Smooth muscle cell (in vitro differentiated cells): ENCODE data around the gene IL17REL. TPM values are rescaled to one million over a fixed set of nuclear protein-coding genes. Genes with fewer than 3 reads are reported as not detected.

ENCODE experiments used
- DNase-seq: peaks from one replicate; lab custom pipeline; 2025; ENCODE audit not compliant: unreplicated experiment; lab: John Stamatoyannopoulos, UW
- H2AFZ ChIP-seq: fragments of 200-600 bp; sonication (generic); 2 replicates; pipeline ENCODE4 v1.6.0; 2016; ENCODE audit warnings: antibody characterized with exemption, low read depth, mild to moderate bottlenecking
- H3F3A ChIP-seq: fragments of 200-600 bp; sonication (generic); 2 replicates; pipeline ENCODE4 v1.6.0; 2017; ENCODE audit warnings: antibody characterized with exemption, low read depth
- H3K27ac ChIP-seq: fragments of 200-600 bp; sonication (generic); 2 replicates; pipeline ENCODE4 v1.5.1; 2016; ENCODE audit warnings: low read depth, mild to moderate bottlenecking
- H3K27me3 ChIP-seq: fragments of 200-600 bp; sonication (generic); 2 replicates; pipeline ENCODE4 v1.6.1; 2016; ENCODE audit warnings: low read depth, mild to moderate bottlenecking
- H3K36me3 ChIP-seq: fragments of 200-600 bp; sonication (generic); 2 replicates; pipeline ENCODE4 v1.5.1; 2016; ENCODE audit warnings: low read depth
- H3K4me1 ChIP-seq: fragments of 200-600 bp; sonication (generic); 2 replicates; pipeline ENCODE4 v1.5.1; 2016; ENCODE audit warnings: low read depth
- H3K4me2 ChIP-seq: fragments of 200-600 bp; sonication (generic); 2 replicates; pipeline ENCODE4 v1.6.0; 2016; ENCODE audit warnings: mild to moderate bottlenecking
- H3K4me3 ChIP-seq: fragments of 200-600 bp; sonication (generic); 2 replicates; pipeline ENCODE4 v1.5.1; 2016; ENCODE audit warnings: mild to moderate bottlenecking
- H3K79me2 ChIP-seq: fragments of 200-600 bp; sonication (generic); 2 replicates; pipeline ENCODE4 v1.6.0; 2016; ENCODE audit warnings: low read depth, mild to moderate bottlenecking
- H3K9ac ChIP-seq: fragments of 200-600 bp; sonication (generic); 2 replicates; pipeline ENCODE4 v1.6.0; 2016; ENCODE audit warnings: low read depth
- H3K9me3 ChIP-seq: fragments of 200-600 bp; sonication (generic); replicated peaks from 2 replicates; pipeline ENCODE4 v1.5.1; 2016; ENCODE audit warnings: low read depth
- H4K20me1 ChIP-seq: fragments of 200-600 bp; sonication (generic); 2 replicates; pipeline ENCODE4 v1.6.0; 2016; ENCODE audit warnings: low read depth
- CTCF ChIP-seq: fragments of 200-600 bp; sonication (generic); IDR thresholded peaks from 2 replicates; pipeline ENCODE4 v1.5.1; 2017; ENCODE audit warnings: borderline replicate concordance, mild to moderate bottlenecking, antibody characterized with exemption; ENCODE audit not compliant: insufficient read depth, poor library complexity, severe bottlenecking
- WGBS: methylation state at CpG from one replicate; pipeline ENCODE4 v1.1.7; 2016; ENCODE audit warnings: low lambda C conversion rate; 5-methylcytosine and 5-hydroxymethylcytosine counted together
- polyA plus RNA-seq: library from polyadenylated mRNA; unstranded; fragments of >200 nt; fragmentation: Nextera tagmentation; extraction: Ambion mirVana; gene quantifications from 2 replicates; pipeline ENCODE4 v1.2.1, GENCODE V29; 2016
- total RNA-seq: library from RNA; depleted of rRNA; stranded (reverse); fragments of >200 nt; gene quantifications from 2 replicates; pipeline ENCODE4 v1.2.3, GENCODE V29; 2014

IL17REL gene
- total and polyA plus RNA-seq, 2 experiments from 2014 or later, result 0.04 TPM; not detected in 1

DNA sequence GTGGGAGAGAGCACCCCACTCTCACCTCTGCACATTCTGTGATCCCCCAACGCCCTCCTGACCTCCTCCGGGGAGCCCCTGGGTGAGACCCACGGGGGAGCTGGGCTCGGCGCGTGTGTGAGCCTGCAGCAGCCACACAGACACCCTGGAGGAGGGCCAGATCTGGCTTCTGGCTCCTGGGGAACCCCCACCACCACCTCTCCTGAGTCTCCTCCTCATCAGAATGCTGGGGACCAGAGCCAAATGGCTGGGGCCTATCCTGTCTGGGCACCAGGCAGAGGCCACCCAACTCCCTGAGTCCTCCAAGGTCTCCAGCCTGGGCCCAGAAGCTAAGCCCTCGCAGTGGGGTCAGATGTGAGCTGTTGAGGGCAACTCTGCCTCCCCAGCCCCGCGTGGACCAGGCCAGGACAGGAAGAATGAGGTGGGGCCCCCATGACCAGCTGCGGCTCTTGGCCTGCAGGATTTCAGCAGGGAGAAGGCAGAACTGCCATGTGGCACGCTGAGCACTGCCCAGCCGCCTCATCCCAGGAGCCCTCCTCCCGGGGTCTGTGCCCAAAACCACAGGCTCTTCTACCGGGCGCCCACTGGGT lies 57.5 kb downstream of the IL17REL start:
- DNase-seq, result no peak
- H3K79me2 ChIP-seq, result no peaks in the 10 kb centered on the region

GRCh38 chr22:49954354-49954753 lies 58.2 kb downstream of the IL17REL start:
- Histone ChIP-seq H3F3A (no peaks in the 10 kb centered on the region), H2AFZ (no peak overlapping the region), H4K20me1 (no peaks in the 10 kb centered on the region), H3K27ac (no peak overlapping the region), H3K36me3 (no peaks in the 10 kb centered on the region), H3K9me3 (no peaks in the 10 kb centered on the region), H3K9ac (no peak overlapping the region), H3K4me3 (no peak overlapping the region), H3K4me2 (no peak overlapping the region), H3K79me2 (no peaks in the 10 kb centered on the region), H3K27me3 (no peaks in the 10 kb centered on the region), H3K4me1 (peaks cover 6% of the 10 kb centered on the region)
- DNase-seq, result no peak
- TF ChIP-seq CTCF, result no peak
- 82% methylated on average over 8 of the region's 8 CpGs for WGBS

More for the DNA sequence above, 57.5 kb downstream of the IL17REL start:
- WGBS, result 84% methylated on average over 15 of the region's 15 CpGs
- no peak for TF ChIP-seq CTCF
- Histone ChIP-seq H3K4me1 (peaks cover 6% of the 10 kb centered on the region), H3K9me3 (no peaks in the 10 kb centered on the region), H3K27ac (no peak overlapping the region), H3K4me3 (no peak overlapping the region), H2AFZ (no peak overlapping the region), H3K36me3 (no peaks in the 10 kb centered on the region), H3F3A (no peaks in the 10 kb centered on the region), H3K27me3 (no peaks in the 10 kb centered on the region), H3K9ac (no peak overlapping the region), H3K4me2 (no peak overlapping the region), H4K20me1 (no peaks in the 10 kb centered on the region)

GRCh38 chr22:49953680-49954344 lies 58.8 kb downstream of the IL17REL start:
- H3K27ac ChIP-seq, result no peak overlapping the region
- no peak overlapping the region for H2AFZ ChIP-seq

More at GRCh38 chr22:49953680-49954344, 58.8 kb downstream of the IL17REL start:
- H4K20me1 ChIP-seq, result no peaks in the 10 kb centered on the region
- H3K9me3 ChIP-seq, result no peaks in the 10 kb centered on the region
- no peaks in the 10 kb centered on the region for H3K36me3 ChIP-seq
- H3K79me2 ChIP-seq, result no peaks in the 10 kb centered on the region
- H3K27me3 ChIP-seq, result no peaks in the 10 kb centered on the region
- no peak overlapping the region for H3K4me2 ChIP-seq
- no peak for DNase-seq
- no peak overlapping the region for H3K9ac ChIP-seq
- no peak for TF ChIP-seq CTCF
- 87% methylated on average over 18 of the region's 18 CpGs for WGBS
- no peak overlapping the region for H3K4me3 ChIP-seq
- peaks cover 6% of the 10 kb centered on the region for H3K4me1 ChIP-seq
- no peaks in the 10 kb centered on the region for H3F3A ChIP-seq
